Stimulated activated naive CD8-positive, alpha-beta T cell treated with anti-CD3 and anti-CD28 coated beads, Interleukin-15, amount 100 ng/mL, for 72 hours (primary cell): ENCODE data around the gene TNIK.

Experiments used
- ATAC-seq: fragments of 150-1000 bp; cut with Tn5 transposase; 2 replicates; pipeline ENCODE4 v1.10.0; 2021; ENCODE audit warnings: mild to moderate bottlenecking, moderate library complexity
- DNase-seq, 2 donors: peaks; one replicate each; pipeline ENCODE4 v3.0.0; 2021 to 2022
- H3K27ac Mint-ChIP-seq, 2 donors: one replicate each; pipeline ENCODE4 v1.8.0; 2022; ENCODE audit warnings: mild to moderate bottlenecking in 2 of 2, mixed read lengths in 2 of 2, moderate library complexity in 2 of 2
- H3K27me3 Mint-ChIP-seq: one replicate; pipeline ENCODE4 v1.8.0; 2022; ENCODE audit warnings: mixed read lengths
- H3K4me1 Mint-ChIP-seq: one replicate; pipeline ENCODE4 v1.8.0; 2022; ENCODE audit warnings: mild to moderate bottlenecking, mixed read lengths
- H3K4me3 Mint-ChIP-seq, 2 donors: one replicate each; pipeline ENCODE4 v1.8.0; 2022; ENCODE audit warnings: mild to moderate bottlenecking in 2 of 2, mixed read lengths in 2 of 2, moderate library complexity in 1 of 2
- H3K9me3 Mint-ChIP-seq, 2 donors: one replicate each; pipeline ENCODE4 v1.8.0; 2022; ENCODE audit warnings: mixed read lengths in 2 of 2

The TNIK gene

GRCh38 chr3:171459942-171460724 is at the start of gene TNIK:
Gene TNIK, minus strand, starts transcription at chr3:171460405. Its CDS starts 342 bp downstream, at chr3:171460063.
- Mint-ChIP-seq H3K4me3 (peak within 1 kb of the TSS; percentile 98 to 100), H3K9me3 (no peaks in the 10 kb centered on the region), H3K4me1 (peaks cover 47% of the 10 kb centered on the region), H3K27ac (peak within 1 kb of the TSS; percentile 95 to 97), H3K27me3 (no peaks in the 10 kb centered on the region)
- ATAC-seq, result peak; percentile 83
- peak; percentile 89 to 90 for DNase-seq

GRCh38 chr3:171508676-171509075 is 48.5 kb upstream of the TNIK start:
- no peaks in the 10 kb centered on the region for H3K27me3 Mint-ChIP-seq
- no peak for DNase-seq
- H3K9me3 Mint-ChIP-seq, result peaks cover 0 to 5% of the 10 kb centered on the region in 2 donors
- no peaks in the 10 kb centered on the region for H3K4me1 Mint-ChIP-seq
- H3K27ac Mint-ChIP-seq, result no peak overlapping the region
- ATAC-seq, result no peak
- no peak overlapping the region for H3K4me3 Mint-ChIP-seq

GRCh38 chr3:171508206-171508605 is 48.0 kb upstream of the TNIK start:
- Mint-ChIP-seq H3K27ac (no peak overlapping the region), H3K9me3 (peaks cover 0 to 5% of the 10 kb centered on the region in 2 donors), H3K4me1 (no peaks in the 10 kb centered on the region), H3K4me3 (no peak overlapping the region), H3K27me3 (no peaks in the 10 kb centered on the region)
- ATAC-seq, result no peak
- DNase-seq, result no peak

- peaks cover 0 to 5% of the 10 kb centered on the region in 2 donors for H3K9me3 Mint-ChIP-seq
- ATAC-seq, result no peak
- no peak overlapping the region for H3K4me3 Mint-ChIP-seq
- no peaks in the 10 kb centered on the region for H3K27me3 Mint-ChIP-seq
- DNase-seq, result no peak
- H3K4me1 Mint-ChIP-seq, result no peaks in the 10 kb centered on the region
- no peak overlapping the region for H3K27ac Mint-ChIP-seq
Measured at GRCh38 chr3:171506743-171507319, 46.6 kb upstream of the TNIK start.

- Mint-ChIP-seq H3K4me3 (no peak overlapping the region), H3K4me1 (no peaks in the 10 kb centered on the region)
- ATAC-seq, result no peak
Measured at GRCh38 chr3:171505822-171506333, 45.7 kb upstream of the TNIK start.

DNA sequence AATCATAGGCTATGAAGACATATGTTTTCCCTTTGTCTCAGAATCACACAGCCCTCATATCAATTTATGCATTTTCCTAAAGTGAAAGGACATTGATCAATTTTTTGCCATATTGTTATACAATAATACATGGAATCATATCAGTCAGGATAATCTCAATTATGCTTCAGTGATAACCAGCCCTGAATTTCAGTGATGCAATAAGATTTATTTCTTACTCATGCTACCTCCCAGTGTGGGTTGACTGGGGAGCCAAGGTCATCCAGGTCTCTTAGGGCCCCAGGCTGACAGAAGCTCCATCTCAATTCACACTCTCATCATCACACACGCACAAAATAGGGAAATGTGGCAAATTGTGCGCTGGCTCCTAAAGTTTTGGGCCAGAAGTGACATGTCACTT is 44.2 kb upstream of the TNIK start:
- DNase-seq (no peak), ATAC-seq (no peak)
- no peak overlapping the region for H3K27ac Mint-ChIP-seq
- peaks cover 7% of the 10 kb centered on the region for H3K4me1 Mint-ChIP-seq
- no peaks in the 10 kb centered on the region for H3K27me3 Mint-ChIP-seq
- peaks cover 4 to 11% of the 10 kb centered on the region in 2 donors for H3K9me3 Mint-ChIP-seq
- H3K4me3 Mint-ChIP-seq, result no peak overlapping the region

More at GRCh38 chr3:171505822-171506333, 45.7 kb upstream of the TNIK start:
- Mint-ChIP-seq H3K9me3 (peaks cover 0 to 5% of the 10 kb centered on the region in 2 donors), H3K27me3 (no peaks in the 10 kb centered on the region), H3K27ac (peak overlapping the region in 1 of 2 donors; percentile 22)
- DNase-seq, result no peak

DNA sequence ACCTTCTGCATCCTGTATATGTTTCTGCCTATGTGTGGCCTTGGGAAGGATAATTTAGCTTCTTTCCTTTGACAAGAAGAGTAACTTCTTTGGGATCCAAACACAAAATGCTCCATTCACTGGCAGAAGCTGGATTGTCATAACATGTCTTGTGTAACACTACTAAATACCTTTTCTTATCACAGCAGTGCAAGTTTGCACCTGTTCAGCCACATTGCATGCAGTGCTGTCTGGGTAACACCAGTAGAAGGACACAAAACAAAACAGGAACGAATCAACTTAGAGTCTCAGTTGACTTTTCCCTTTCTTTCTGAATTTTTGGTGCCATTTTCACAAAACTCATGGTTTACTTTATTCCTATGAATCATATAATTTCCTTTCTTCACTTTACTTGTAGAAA is 43.6 kb upstream of the TNIK start:
- DNase-seq, result no peak
- Mint-ChIP-seq H3K9me3 (peaks cover 4 to 12% of the 10 kb centered on the region in 2 donors), H3K4me3 (no peak overlapping the region), H3K27ac (no peak overlapping the region), H3K4me1 (peaks cover 9% of the 10 kb centered on the region), H3K27me3 (no peaks in the 10 kb centered on the region)
- ATAC-seq, result no peak

DNA sequence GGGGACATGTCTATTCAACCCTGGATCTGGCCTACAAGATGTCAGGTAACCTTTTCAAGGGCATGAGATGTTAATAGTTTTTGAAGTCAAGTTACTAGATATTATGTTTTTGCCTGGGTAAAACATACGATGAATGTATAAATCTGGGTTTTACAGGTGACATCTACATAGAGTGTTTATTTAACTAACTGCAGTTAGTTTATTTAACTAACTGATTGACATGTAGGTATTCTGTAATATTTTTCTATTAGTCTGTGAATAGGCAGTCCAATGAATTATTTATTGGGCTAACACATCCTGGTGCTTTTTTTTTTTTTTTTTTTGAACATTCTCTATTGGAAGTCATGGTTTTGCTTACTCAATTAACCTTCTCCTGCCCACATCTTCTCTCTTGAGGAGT is 38.7 kb upstream of the TNIK start:
- Mint-ChIP-seq H3K27ac (no peak overlapping the region), H3K4me1 (peaks cover 27% of the 10 kb centered on the region), H3K9me3 (peaks cover 4 to 8% of the 10 kb centered on the region in 2 donors), H3K27me3 (no peaks in the 10 kb centered on the region), H3K4me3 (no peak overlapping the region)
- ATAC-seq (no peak), DNase-seq (no peak)

DNA sequence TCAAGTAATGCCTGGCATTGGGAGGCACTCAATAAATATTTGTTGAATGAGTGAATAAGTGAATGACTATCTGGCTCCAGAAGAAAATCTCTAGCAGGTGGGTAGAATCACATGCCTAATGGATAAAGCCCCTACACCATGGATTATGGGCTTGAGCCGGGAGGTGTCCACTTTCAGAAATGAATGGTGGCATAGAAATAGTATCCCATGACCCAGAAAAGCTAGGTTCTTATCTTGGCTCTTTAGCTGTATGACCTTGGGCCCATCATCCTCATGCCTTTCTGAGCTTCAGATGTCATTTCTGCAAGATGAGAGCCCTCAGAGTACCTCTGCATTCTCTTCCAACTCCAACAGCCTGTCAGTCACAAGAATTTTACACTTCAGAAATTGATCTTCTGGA is 37.3 kb upstream of the TNIK start:
- no peak overlapping the region for H3K27ac Mint-ChIP-seq
- no peak overlapping the region for H3K4me3 Mint-ChIP-seq
- H3K4me1 Mint-ChIP-seq, result peaks cover 32% of the 10 kb centered on the region
- DNase-seq, result no peak
- ATAC-seq, result no peak
- H3K9me3 Mint-ChIP-seq, result peaks cover 4 to 8% of the 10 kb centered on the region in 2 donors
- H3K27me3 Mint-ChIP-seq, result no peaks in the 10 kb centered on the region

- Mint-ChIP-seq H3K4me3 (no peak overlapping the region), H3K27ac (no peak overlapping the region), H3K4me1 (peaks cover 47% of the 10 kb centered on the region), H3K27me3 (no peaks in the 10 kb centered on the region), H3K9me3 (peaks cover 4 to 8% of the 10 kb centered on the region in 2 donors)
- no peak for DNase-seq
- no peak for ATAC-seq
Measured at GRCh38 chr3:171495413-171495812, 35.2 kb upstream of the TNIK start.

- Mint-ChIP-seq H3K4me1 (peaks cover 49% of the 10 kb centered on the region), H3K27ac (peak overlapping the region; percentile 90 to 93), H3K4me3 (peak overlapping the region; percentile 33 to 52), H3K9me3 (peaks cover 0 to 3% of the 10 kb centered on the region in 2 donors), H3K27me3 (no peaks in the 10 kb centered on the region)
- ATAC-seq (peak; percentile 87), DNase-seq (peak in 1 of 2 donors; percentile 29)
Measured at GRCh38 chr3:171494457-171495109, 34.4 kb upstream of the TNIK start.

DNA sequence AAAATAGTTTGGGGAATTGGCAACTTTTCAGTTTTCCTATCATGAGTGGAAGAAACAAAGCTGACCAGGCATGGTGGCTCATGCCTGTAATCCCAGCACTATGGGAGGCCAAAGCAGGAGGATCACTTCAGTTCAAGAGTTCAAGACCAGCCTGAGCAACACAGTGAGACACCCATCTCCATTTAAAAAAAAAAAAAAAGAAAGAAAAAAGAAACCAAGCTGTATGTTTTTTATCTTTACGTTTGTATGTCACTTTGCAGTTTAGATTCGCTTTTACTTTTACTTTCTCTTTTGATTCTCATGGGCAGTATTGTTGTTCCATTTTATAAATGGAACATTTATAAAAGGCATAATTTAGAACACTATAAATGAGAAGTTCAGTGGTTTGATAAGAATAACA is 31.2 kb upstream of the TNIK start:
- peaks cover 44% of the 10 kb centered on the region for H3K4me1 Mint-ChIP-seq
- H3K27ac Mint-ChIP-seq, result peak overlapping the region; percentile 83 to 84
- H3K27me3 Mint-ChIP-seq, result no peaks in the 10 kb centered on the region
- H3K4me3 Mint-ChIP-seq, result peak overlapping the region; percentile 71 to 77
- ATAC-seq, result no peak
- no peak for DNase-seq
- no peaks in the 10 kb centered on the region for H3K9me3 Mint-ChIP-seq

GRCh38 chr3:171490901-171491300 is 30.7 kb upstream of the TNIK start:
- Mint-ChIP-seq H3K9me3 (no peaks in the 10 kb centered on the region), H3K27ac (peak overlapping the region; percentile 83 to 84), H3K4me1 (peaks cover 44% of the 10 kb centered on the region), H3K4me3 (peak overlapping the region; percentile 14 to 71), H3K27me3 (no peaks in the 10 kb centered on the region)
- ATAC-seq (no peak), DNase-seq (no peak)

DNA sequence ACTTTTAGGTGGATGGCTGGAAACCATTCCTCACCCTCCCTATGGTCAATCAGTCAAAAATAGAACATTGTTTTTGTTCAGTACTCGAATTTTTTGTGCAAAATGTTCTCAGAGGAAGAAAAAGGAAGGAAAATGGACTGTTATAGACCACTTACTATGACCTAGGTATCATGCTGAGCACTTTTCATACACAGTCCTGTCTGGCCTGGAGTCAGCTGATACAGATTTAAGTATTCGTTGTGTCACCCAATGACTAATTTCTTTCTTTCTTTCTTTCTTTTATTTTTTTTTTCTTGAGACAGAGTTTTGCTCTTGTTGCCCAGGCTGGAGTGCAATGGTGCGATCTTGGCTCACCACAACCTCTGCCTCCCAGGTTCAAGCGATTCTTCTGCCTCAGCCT is 29.1 kb upstream of the TNIK start:
- no peak overlapping the region for H3K4me3 Mint-ChIP-seq
- no peak for ATAC-seq
- H3K4me1 Mint-ChIP-seq, result peaks cover 31% of the 10 kb centered on the region
- no peaks in the 10 kb centered on the region for H3K9me3 Mint-ChIP-seq
- no peak overlapping the region for H3K27ac Mint-ChIP-seq
- no peaks in the 10 kb centered on the region for H3K27me3 Mint-ChIP-seq
- DNase-seq, result no peak

GRCh38 chr3:171488479-171488878 is 28.3 kb upstream of the TNIK start:
- Mint-ChIP-seq H3K4me3 (no peak overlapping the region), H3K4me1 (peaks cover 24% of the 10 kb centered on the region), H3K9me3 (no peaks in the 10 kb centered on the region), H3K27me3 (no peaks in the 10 kb centered on the region), H3K27ac (no peak overlapping the region)
- no peak for DNase-seq
- no peak for ATAC-seq

GRCh38 chr3:171487382-171487781 is 27.2 kb upstream of the TNIK start:
- no peaks in the 10 kb centered on the region for H3K9me3 Mint-ChIP-seq
- no peak overlapping the region for H3K4me3 Mint-ChIP-seq
- DNase-seq (no peak), ATAC-seq (no peak)
- no peaks in the 10 kb centered on the region for H3K27me3 Mint-ChIP-seq
- no peak overlapping the region for H3K27ac Mint-ChIP-seq
- peaks cover 21% of the 10 kb centered on the region for H3K4me1 Mint-ChIP-seq
